ENCODE measurements around the gene CD3D. TPM values are rescaled to one million over a fixed set of nuclear protein-coding genes. Genes with fewer than 3 reads are reported as not detected.

CD3D gene
- total RNA-seq, 1 donor from 2014 or later, result 3.8 TPM

- DNase-seq (ENCODE audit: low spot score) (no peak), ATAC-seq (no peak)
- intact Hi-C loops (cut with DNase I), result loop anchor here (10.0 kb wide), 1 partner anchor 57 kb away; no protein-coding TSS in a partner anchor
Measured at GRCh38 chr11:118341815-118342489, 553 bp downstream of the CD3D start.

GRCh38 chr11:118341261-118341660 lies 1.2 kb downstream of the CD3D start:
- intact Hi-C loops (cut with DNase I), result loop anchor here (10.0 kb wide), 1 partner anchor 56 kb away; no protein-coding TSS in a partner anchor

GRCh38 chr11:118340449-118340848 lies 2.1 kb downstream of the CD3D start:
- ATAC-seq (no peak), DNase-seq (ENCODE audit: low spot score) (no peak)
- intact Hi-C loops (cut with DNase I), result loop anchor here (10.0 kb wide), 1 partner anchor 56 kb away; no protein-coding TSS in a partner anchor

More at GRCh38 chr11:118341261-118341660, 1.2 kb downstream of the CD3D start:
- DNase-seq (ENCODE audit: low spot score) (no peak), ATAC-seq (no peak)

GRCh38 chr11:118339281-118339961 lies 3.1 kb downstream of the CD3D start:
- ATAC-seq, result no peak
- intact Hi-C loops (cut with DNase I), result no loop called here
- no peak for DNase-seq (ENCODE audit: low spot score)

GRCh38 chr11:118338637-118339061 lies 3.9 kb downstream of the CD3D start:
- intact Hi-C loops (cut with DNase I), result no loop called here
- no peak for ATAC-seq
- no peak for DNase-seq (ENCODE audit: low spot score)

GRCh38 chr11:118334745-118335144 lies 7.8 kb downstream of the CD3D start:
- ATAC-seq (no peak), DNase-seq (ENCODE audit: low spot score) (no peak)
- intact Hi-C loops (cut with DNase I), result no loop called here

GRCh38 chr11:118328745-118329144 lies 13.8 kb downstream of the CD3D start:
- intact Hi-C loops (cut with DNase I), result no loop called here
- ATAC-seq, result no peak
- DNase-seq (ENCODE audit: low spot score), result no peak

GRCh38 chr11:118325283-118325682 lies 17.2 kb downstream of the CD3D start:
- intact Hi-C loops (cut with DNase I), result no loop called here
- DNase-seq (ENCODE audit: low spot score) (no peak), ATAC-seq (no peak)

- intact Hi-C loops (cut with DNase I), result no loop called here
- no peak for ATAC-seq
Measured at GRCh38 chr11:118322721-118323120, 19.8 kb downstream of the CD3D start.

GRCh38 chr11:118321386-118322082 lies 21.0 kb downstream of the CD3D start:
- DNase-seq (ENCODE audit: low spot score) (no peak), ATAC-seq (no peak)
- intact Hi-C loops (cut with DNase I), result no loop called here

More at GRCh38 chr11:118322721-118323120, 19.8 kb downstream of the CD3D start:
- no peak for DNase-seq (ENCODE audit: low spot score)

GRCh38 chr11:118320515-118320914 lies 22.0 kb downstream of the CD3D start:
- intact Hi-C loops (cut with DNase I), result no loop called here
- ATAC-seq, result no peak
- no peak for DNase-seq (ENCODE audit: low spot score)

- intact Hi-C loops (cut with DNase I), result no loop called here
- ATAC-seq (no peak), DNase-seq (ENCODE audit: low spot score) (no peak)
Measured at GRCh38 chr11:118319337-118319707, 23.2 kb downstream of the CD3D start.

- intact Hi-C loops (cut with DNase I), result no loop called here
- DNase-seq (ENCODE audit: low spot score), result no peak
- ATAC-seq, result no peak
Measured at GRCh38 chr11:118318581-118319336, 23.7 kb downstream of the CD3D start.

GRCh38 chr11:118318124-118318523 lies 24.4 kb downstream of the CD3D start:
- ATAC-seq, result no peak
- no peak for DNase-seq (ENCODE audit: low spot score)
- intact Hi-C loops (cut with DNase I), result no loop called here

- ATAC-seq (no peak), DNase-seq (ENCODE audit: low spot score) (no peak)
- intact Hi-C loops (cut with DNase I), result loop anchor here (5.0 kb wide), 1 partner anchor 37 kb away; no protein-coding TSS in a partner anchor
Measured at GRCh38 chr11:118314988-118315411, 27.5 kb downstream of the CD3D start.

- DNase-seq (ENCODE audit: low spot score) (no peak), ATAC-seq (no peak)
- intact Hi-C loops (cut with DNase I), result loop anchor here (5.0 kb wide), 1 partner anchor 39 kb away; no protein-coding TSS in a partner anchor
Measured at GRCh38 chr11:118313242-118313641, 29.3 kb downstream of the CD3D start.

- intact Hi-C loops (cut with DNase I), result loop anchor here (5.0 kb wide), 1 partner anchor 40 kb away; no protein-coding TSS in a partner anchor
- ATAC-seq, result no peak
- DNase-seq (ENCODE audit: low spot score), result no peak
Measured at GRCh38 chr11:118312328-118312727, 30.2 kb downstream of the CD3D start.

- ATAC-seq (no peak), DNase-seq (ENCODE audit: low spot score) (no peak)
- intact Hi-C loops (cut with DNase I), result loop anchor here (5.0 kb wide), 1 partner anchor 41 kb away; no protein-coding TSS in a partner anchor
Measured at GRCh38 chr11:118311518-118311917, 31.0 kb downstream of the CD3D start.

Data from sciatic nerve (tissue), 2 donors.